Measurements from ENCODE around the gene FAM98C. TPM values are rescaled to one million over a fixed set of nuclear protein-coding genes. Genes with fewer than 3 reads are reported as not detected.
"Not testable (repeated sequence)": the region's sequence is repeated elsewhere in the genome, so short reads cannot be mapped to it uniquely, and the experiment has no call there.

Gene FAM98C
- total RNA-seq, 1 donor from 2014 or later: 26.6 TPM

DNA sequence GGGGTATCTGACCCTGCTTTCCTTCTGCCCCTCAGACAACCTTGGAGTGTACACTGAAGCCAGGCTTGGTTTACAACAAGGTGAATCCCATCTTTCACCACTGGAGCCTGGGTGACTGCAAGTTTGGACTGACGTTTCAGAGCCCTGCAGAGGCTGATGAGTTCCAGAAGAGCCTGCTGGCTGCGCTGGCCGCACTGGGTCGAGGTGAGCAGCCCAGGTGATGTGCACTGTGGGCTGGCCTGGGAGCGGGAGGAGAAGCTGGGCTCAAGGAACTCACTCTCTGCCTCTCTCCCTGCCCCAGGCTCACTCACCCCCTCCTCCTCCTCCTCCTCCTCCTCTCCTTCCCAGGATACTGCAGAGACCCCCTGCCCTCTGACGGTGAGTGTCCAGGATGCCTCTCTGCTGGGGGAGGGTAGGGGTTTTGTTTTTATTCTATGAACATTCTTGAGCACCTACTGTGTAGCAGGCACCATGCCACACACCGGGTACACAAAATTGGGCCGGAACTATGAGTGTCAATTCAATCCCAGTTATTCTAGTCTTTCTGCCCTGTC lies 10.9 kb upstream of the FAM98C start:
- no peaks in the 10 kb centered on the region for H3K9me3 Mint-ChIP-seq
- H3K4me3 Mint-ChIP-seq: no peak overlapping the region
- peaks cover 36% of the 10 kb centered on the region for H3K4me1 Mint-ChIP-seq (ENCODE audit: low read depth)
- H3K36me3 Mint-ChIP-seq (ENCODE audit: low read depth): peaks cover 9% of the 10 kb centered on the region
- no peak overlapping the region for H3K27ac Mint-ChIP-seq
- intact Hi-C loops (cut with micrococcal nuclease): no loop called here
- peaks cover 21% of the 10 kb centered on the region for H3K27me3 Mint-ChIP-seq (ENCODE audit: insufficient read depth)
- DNase-seq (ENCODE audit: low spot score): no peak

DNA sequence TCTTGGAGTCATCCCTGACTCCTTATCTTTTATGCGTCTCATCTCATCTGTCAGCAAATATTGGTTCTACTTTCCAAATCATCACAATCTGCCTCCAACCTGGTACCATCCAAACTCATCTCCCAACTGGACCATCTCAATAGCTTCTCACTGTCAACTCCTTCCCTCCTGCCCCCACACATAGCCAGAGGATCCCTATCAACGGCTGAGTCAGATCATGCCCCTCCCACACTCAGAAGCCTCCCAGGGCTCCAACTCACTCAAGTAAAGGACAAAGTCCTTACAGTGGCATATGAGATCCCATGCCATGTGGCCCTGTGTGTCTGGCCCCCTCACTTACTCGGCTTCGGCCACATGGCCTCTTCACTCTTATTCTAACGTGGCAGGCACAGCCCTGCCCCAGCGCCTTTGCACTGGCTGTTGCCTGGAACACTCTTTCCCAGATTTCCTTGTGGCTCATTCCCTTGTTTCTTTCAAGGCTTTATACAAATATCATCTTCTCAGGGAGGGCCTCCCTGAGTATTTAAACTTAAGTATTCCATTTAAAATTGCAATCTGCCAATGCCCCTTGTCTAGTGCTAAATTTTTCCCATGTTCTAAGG lies 10.1 kb upstream of the FAM98C start:
- Mint-ChIP-seq H3K27ac (no peak overlapping the region), H3K4me1 (ENCODE audit: low read depth) (peaks cover 34% of the 10 kb centered on the region), H3K27me3 (ENCODE audit: insufficient read depth) (peaks cover 27% of the 10 kb centered on the region), H3K36me3 (ENCODE audit: low read depth) (peaks cover 6% of the 10 kb centered on the region), H3K4me3 (no peak overlapping the region), H3K9me3 (no peaks in the 10 kb centered on the region)
- intact Hi-C loops (cut with micrococcal nuclease): no loop called here
- DNase-seq (ENCODE audit: low spot score): no peak

DNA sequence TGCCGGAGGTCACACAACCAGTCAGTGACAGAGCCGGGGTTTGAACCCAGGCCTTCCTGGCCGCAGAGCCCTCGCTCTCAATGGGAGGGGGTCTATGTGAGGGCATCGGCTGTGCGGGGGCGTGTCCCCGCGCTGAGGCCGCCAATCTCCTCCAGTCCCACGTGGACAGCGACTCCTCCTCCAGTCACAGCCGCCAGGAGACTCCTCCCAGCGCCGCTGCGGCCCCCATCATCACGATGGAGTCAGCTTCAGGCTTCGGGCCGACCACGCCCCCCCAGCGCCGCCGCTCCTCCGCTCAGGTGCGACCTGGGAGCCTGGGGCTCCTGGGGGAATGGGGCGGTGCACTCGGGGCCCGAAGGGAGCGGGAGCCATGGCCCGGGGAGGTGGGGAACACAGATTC lies 8.4 kb upstream of the FAM98C start:
- Mint-ChIP-seq H3K36me3 (ENCODE audit: low read depth) (peaks cover 3% of the 10 kb centered on the region), H3K9me3 (no peaks in the 10 kb centered on the region), H3K4me1 (ENCODE audit: low read depth) (peaks cover 29% of the 10 kb centered on the region), H3K4me3 (peak overlapping the region; percentile 83), H3K27ac (peak overlapping the region; percentile 83), H3K27me3 (ENCODE audit: insufficient read depth) (peaks cover 19% of the 10 kb centered on the region)
- intact Hi-C loops (cut with micrococcal nuclease): loop anchor here (1.0 kb wide), 1 partner anchor 9 kb away; the partner anchor contains the start of gene FAM98C
- DNase-seq (ENCODE audit: low spot score): peak; percentile 67

DNA sequence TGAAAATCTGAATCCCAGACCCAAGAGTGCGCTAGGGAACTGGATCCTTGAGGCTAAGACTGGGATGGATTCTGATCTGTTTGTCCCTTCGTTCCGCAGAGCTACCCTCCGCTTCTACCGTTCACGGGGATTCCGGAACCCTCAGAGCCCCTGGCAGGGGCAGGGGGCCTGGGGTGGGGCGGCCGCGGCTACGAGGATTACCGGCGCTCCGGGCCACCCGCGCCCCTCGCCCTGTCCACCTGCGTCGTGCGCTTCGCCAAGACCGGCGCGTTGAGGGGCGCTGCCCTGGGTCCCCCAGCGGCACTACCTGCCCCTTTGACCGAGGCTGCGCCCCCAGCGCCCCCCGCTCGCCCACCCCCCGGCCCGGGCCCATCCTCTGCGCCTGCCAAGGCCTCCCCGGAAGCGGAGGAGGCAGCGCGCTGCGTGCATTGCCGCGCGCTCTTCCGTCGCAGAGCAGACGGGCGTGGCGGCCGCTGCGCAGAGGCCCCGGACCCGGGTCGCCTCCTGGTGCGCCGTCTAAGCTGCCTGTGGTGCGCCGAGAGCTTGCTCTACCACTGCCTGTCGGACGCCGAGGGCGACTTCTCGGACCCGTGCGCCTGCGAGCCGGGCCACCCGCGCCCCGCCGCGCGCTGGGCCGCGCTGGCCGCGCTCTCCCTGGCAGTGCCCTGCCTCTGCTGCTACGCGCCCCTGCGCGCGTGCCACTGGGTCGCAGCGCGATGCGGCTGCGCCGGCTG lies 7.3 kb upstream of the FAM98C start:
- Mint-ChIP-seq H3K9me3 (no peaks in the 10 kb centered on the region), H3K27me3 (ENCODE audit: insufficient read depth) (peaks cover 15% of the 10 kb centered on the region), H3K36me3 (ENCODE audit: low read depth) (peaks cover 3% of the 10 kb centered on the region), H3K27ac (peak overlapping the region; percentile 83), H3K4me1 (ENCODE audit: low read depth) (peaks cover 29% of the 10 kb centered on the region), H3K4me3 (peak overlapping the region; percentile 83)
- intact Hi-C loops (cut with micrococcal nuclease): loop anchor here (1.0 kb wide), 2 partner anchors 8 to 224 kb away; partner anchors contain the start of gene EIF3K
- peak; percentile 39 for DNase-seq (ENCODE audit: low spot score)

DNA sequence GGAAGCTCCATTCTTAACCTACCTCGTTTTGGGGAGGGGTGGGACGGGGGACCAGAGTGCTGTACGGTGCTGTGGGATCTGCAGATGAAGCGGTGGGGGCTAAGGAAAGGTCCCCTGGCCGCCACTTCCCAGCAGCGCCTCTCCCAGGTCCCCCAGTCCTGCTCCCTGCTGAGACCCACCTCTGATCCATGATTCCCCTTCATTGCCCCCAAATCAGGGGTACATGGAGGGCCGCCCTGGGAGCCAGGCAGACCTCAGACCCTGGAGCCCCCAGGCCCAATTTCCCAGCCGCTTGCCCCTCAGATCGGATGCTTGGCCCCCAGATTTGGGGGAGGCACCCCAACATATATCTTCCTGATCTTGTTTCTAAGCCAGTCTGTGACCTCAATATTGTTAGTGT lies 3.8 kb upstream of the FAM98C start:
- H3K4me1 Mint-ChIP-seq (ENCODE audit: low read depth): peaks cover 23% of the 10 kb centered on the region
- H3K27ac Mint-ChIP-seq: no peak overlapping the region
- intact Hi-C loops (cut with micrococcal nuclease): no loop called here
- no peak for DNase-seq (ENCODE audit: low spot score)
- H3K27me3 Mint-ChIP-seq (ENCODE audit: insufficient read depth): peaks cover 6% of the 10 kb centered on the region
- no peaks in the 10 kb centered on the region for H3K36me3 Mint-ChIP-seq (ENCODE audit: low read depth)
- H3K9me3 Mint-ChIP-seq: no peaks in the 10 kb centered on the region
- H3K4me3 Mint-ChIP-seq: peak overlapping the region; percentile 3

DNA sequence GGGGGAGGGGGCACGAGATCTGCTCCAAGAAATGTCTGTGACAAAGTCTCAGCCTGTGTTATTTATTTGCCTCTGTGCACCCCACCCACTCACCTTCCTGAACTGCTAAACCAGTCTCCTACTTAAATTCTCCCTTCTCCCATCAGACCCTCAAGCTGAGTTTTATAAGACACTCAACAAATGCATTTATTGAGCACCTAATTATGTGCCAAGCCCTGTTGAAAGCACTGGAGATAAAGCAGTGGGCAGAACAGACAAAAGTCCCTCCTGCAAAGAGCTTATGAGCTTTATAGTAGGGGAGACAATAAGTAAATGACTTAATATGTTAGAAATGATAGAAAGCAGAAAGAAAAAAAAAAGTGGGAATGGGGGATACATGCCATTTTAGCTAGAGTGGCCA lies 3.4 kb upstream of the FAM98C start:
- no peaks in the 10 kb centered on the region for H3K36me3 Mint-ChIP-seq (ENCODE audit: low read depth)
- no peak for DNase-seq (ENCODE audit: low spot score)
- H3K4me1 Mint-ChIP-seq (ENCODE audit: low read depth): peaks cover 25% of the 10 kb centered on the region
- no peaks in the 10 kb centered on the region for H3K9me3 Mint-ChIP-seq
- H3K4me3 Mint-ChIP-seq: peak overlapping the region; percentile 3
- H3K27ac Mint-ChIP-seq: peak overlapping the region; percentile 15
- peaks cover 6% of the 10 kb centered on the region for H3K27me3 Mint-ChIP-seq (ENCODE audit: insufficient read depth)
- intact Hi-C loops (cut with micrococcal nuclease): no loop called here

DNA sequence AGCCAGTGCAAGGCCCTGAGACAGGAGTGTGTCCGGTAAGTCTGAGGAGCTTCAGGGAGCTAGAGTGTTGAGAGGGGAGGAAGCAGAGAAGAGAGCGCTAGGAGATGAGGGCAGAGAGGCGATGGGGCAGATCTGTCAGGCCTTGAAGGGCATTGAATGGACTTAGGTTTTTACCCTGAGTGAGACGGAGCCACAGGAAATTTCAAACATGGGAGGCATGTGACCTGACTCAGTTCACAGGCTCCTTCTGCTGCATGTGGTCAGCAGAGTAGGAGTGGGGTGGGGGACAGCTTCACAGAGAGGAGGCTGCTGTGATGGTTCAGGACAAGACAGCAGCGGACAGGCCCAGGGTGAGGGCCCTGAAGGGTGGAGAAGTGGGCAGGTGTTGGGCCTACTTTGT lies 2.5 kb upstream of the FAM98C start:
- no peaks in the 10 kb centered on the region for H3K9me3 Mint-ChIP-seq
- no peak for DNase-seq (ENCODE audit: low spot score)
- H3K4me3 Mint-ChIP-seq: no peak overlapping the region
- intact Hi-C loops (cut with micrococcal nuclease): no loop called here
- peaks cover 6% of the 10 kb centered on the region for H3K27me3 Mint-ChIP-seq (ENCODE audit: insufficient read depth)
- peaks cover 3% of the 10 kb centered on the region for H3K36me3 Mint-ChIP-seq (ENCODE audit: low read depth)
- peaks cover 33% of the 10 kb centered on the region for H3K4me1 Mint-ChIP-seq (ENCODE audit: low read depth)
- no peak overlapping the region for H3K27ac Mint-ChIP-seq

DNA sequence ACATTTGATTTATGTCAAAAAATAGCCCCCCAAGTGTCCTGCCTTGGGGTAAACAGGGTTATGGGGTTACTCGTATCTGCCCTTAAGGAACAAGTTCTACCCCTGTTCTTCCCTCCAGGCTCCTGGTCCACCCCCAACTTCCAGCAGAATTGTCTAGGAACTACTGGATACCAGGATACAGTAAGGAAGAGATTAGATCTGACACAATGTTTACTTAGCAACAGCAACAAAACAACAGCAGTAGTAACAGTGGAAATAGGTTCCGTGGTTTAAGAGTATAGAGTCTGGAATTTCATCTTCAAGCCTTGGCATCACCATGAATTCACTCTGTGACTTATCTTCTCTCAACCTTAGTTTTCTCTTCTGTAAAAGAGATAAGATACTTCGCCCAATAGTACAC lies 1.7 kb upstream of the FAM98C start:
- Mint-ChIP-seq H3K36me3 (ENCODE audit: low read depth) (peaks cover 4% of the 10 kb centered on the region), H3K9me3 (no peaks in the 10 kb centered on the region), H3K4me3 (no peak overlapping the region), H3K4me1 (ENCODE audit: low read depth) (peaks cover 34% of the 10 kb centered on the region), H3K27ac (no peak overlapping the region), H3K27me3 (ENCODE audit: insufficient read depth) (peaks cover 6% of the 10 kb centered on the region)
- DNase-seq (ENCODE audit: low spot score): no peak
- intact Hi-C loops (cut with micrococcal nuclease): no loop called here

DNA sequence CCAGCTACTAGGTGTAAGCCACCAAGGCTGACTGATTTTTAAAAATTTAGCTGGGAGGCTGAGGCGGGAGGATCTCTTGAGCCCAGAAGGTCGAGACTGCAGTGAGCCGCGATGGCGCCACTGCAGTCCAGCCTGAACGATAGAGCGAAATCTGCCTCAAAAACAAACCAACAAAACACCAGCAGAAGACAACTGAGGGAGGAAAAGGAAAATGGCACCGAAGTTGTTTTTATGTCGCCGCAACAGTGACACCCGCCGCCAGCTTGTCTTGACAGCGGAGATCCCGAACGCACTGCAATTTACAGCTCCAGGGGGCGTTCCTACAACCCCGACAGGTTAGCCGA lies 298 bp upstream of the FAM98C start:
- Mint-ChIP-seq H3K27ac (peak overlapping the region; percentile 94), H3K36me3 (ENCODE audit: low read depth) (peaks cover 8% of the 10 kb centered on the region), H3K4me1 (ENCODE audit: low read depth) (peaks cover 21% of the 10 kb centered on the region), H3K4me3 (peak overlapping the region; percentile 89), H3K27me3 (ENCODE audit: insufficient read depth) (no peaks in the 10 kb centered on the region), H3K9me3 (no peaks in the 10 kb centered on the region)
- intact Hi-C loops (cut with micrococcal nuclease): loop anchor here (1.0 to 2.0 kb wide), 9 partner anchors 14 to 528 kb away; partner anchors contain the start of genes EIF3K, GGN, MRPS12 and PSMD8
- no peak for DNase-seq (ENCODE audit: low spot score)

DNA sequence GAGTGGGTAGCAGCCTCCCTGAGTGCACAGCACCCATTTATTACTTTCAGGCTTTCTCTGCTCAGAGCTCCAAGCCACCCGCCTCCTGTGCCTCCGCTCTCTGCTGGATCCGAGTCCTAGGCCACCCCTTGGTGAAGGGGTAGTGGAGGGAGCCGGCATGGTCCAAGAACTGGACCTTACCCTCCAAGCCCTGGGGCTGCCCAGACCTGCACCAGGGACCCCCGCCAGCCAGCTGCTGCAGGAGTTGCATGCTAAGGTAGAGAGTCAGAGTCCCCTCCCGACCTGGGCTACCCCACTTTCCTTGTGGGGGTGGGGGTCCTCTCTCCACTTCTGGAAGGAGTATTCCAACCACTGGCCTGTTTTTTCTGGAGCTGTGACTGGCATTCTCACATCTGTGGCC lies 2.0 kb downstream of the FAM98C start:
- intact Hi-C loops (cut with micrococcal nuclease): no loop called here
- no peak overlapping the region for H3K27ac Mint-ChIP-seq

DNA sequence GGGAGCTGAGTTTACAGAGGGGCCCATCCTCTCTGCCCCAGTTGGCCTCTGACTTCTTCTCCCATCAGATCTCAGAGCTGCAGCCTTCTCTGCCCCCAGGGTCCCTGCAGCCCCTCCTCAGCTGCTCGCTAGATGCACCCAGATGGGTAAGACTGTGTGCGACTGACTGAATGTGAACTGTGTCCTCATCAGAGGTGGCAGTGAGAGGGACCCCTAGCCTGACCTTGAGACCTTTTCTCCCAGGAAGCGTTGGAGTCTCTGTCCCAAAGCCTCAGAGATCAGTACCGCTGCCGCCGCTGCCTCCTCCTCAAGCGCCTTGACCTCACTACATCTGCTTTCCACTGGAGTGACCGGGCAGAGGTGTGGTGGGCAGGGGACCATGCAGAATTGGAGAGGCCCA lies 2.4 kb downstream of the FAM98C start:
- Mint-ChIP-seq H3K4me1 (ENCODE audit: low read depth) (peaks cover 21% of the 10 kb centered on the region), H3K9me3 (no peaks in the 10 kb centered on the region), H3K27me3 (ENCODE audit: insufficient read depth) (no peaks in the 10 kb centered on the region), H3K4me3 (peak overlapping the region; percentile 64), H3K36me3 (ENCODE audit: low read depth) (peaks cover 8% of the 10 kb centered on the region), H3K27ac (peak overlapping the region; percentile 23)
- intact Hi-C loops (cut with micrococcal nuclease): no loop called here
- no peak for DNase-seq (ENCODE audit: low spot score)

More for the DNA sequence above, 2.0 kb downstream of the FAM98C start:
- H3K4me1 Mint-ChIP-seq (ENCODE audit: low read depth): peaks cover 21% of the 10 kb centered on the region
- no peak for DNase-seq (ENCODE audit: low spot score)
- peak overlapping the region; percentile 89 for H3K4me3 Mint-ChIP-seq
- H3K27me3 Mint-ChIP-seq (ENCODE audit: insufficient read depth): no peaks in the 10 kb centered on the region
- peaks cover 8% of the 10 kb centered on the region for H3K36me3 Mint-ChIP-seq (ENCODE audit: low read depth)
- H3K9me3 Mint-ChIP-seq: no peaks in the 10 kb centered on the region

DNA sequence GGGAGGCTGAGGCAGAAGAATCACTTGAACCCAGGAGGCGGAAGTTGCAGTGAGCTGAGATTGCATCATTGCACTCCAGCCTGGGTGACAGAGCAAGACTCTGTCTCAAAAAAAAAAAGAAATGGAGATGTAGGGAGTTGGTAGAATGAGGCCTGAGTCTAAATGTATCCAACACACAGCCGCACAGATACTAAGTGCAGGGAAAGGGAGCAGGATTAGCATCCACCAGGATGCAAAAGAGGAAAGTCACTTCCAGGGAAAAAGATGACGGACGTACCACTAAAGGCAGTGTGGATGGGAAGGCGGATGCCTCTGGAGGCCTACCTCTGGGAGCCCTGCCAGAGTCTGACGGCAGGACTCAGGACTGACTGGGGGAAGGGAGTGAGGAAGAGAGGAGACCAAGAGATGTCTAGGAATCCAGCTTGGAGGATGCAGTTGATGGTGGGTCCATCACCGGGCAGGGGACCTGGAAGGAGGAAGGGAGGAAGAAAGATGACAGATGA lies 6.8 kb downstream of the FAM98C start:
- Mint-ChIP-seq H3K27me3 (ENCODE audit: insufficient read depth) (no peaks in the 10 kb centered on the region), H3K4me1 (ENCODE audit: low read depth) (peaks cover 7% of the 10 kb centered on the region), H3K4me3 (no peak overlapping the region), H3K9me3 (no peaks in the 10 kb centered on the region), H3K36me3 (ENCODE audit: low read depth) (peaks cover 8% of the 10 kb centered on the region), H3K27ac (no peak overlapping the region)
- intact Hi-C loops (cut with micrococcal nuclease): no loop called here
- no peak for DNase-seq (ENCODE audit: low spot score)

DNA sequence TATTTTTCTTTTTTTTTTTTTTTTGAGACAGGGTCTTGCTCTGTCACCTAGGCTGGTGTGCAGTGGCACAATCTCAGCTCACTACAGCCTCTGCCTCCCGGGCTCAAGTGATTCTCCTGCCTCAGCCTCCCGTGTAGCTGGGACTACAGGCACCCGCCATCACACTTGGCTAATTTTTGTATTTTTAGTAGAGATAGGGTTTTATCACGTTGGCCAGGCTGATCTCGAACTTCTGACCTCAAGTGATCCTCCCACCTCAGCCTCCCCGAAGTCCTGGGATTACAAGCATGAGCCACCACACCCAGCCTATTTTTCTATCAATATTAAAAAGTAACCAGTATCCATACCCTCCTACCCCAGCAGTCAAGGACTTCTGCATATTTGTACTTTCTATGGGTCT lies 7.5 kb downstream of the FAM98C start:
- H3K27ac Mint-ChIP-seq; DNase-seq (ENCODE audit: low spot score); intact Hi-C loops (cut with micrococcal nuclease); H3K27me3 Mint-ChIP-seq (ENCODE audit: insufficient read depth); H3K36me3 Mint-ChIP-seq (ENCODE audit: low read depth); H3K4me3 Mint-ChIP-seq; H3K9me3 Mint-ChIP-seq; H3K4me1 Mint-ChIP-seq (ENCODE audit: low read depth): not testable (repeated sequence)
